Adrenal gland (tissue), 5 donors: ENCODE results near the gene PCNX2.

Experiments
- POLR2A ChIP-seq, 2 donors: fragments of 450-650 bp; IDR thresholded peaks; one replicate each; pipeline ENCODE4 v1.6.1; 2017; ENCODE audit warnings: antibody characterized with exemption in 2 of 2, mild to moderate bottlenecking in 2 of 2, moderate library complexity in 1 of 2
- TF ChIP-seq, protein P1 (sequence below), 6 experiments: fragments of 450-650 bp in 4 of 6; fragments of 200-600 bp in 2 of 6; sonication (generic) in 1 of 6; IDR thresholded peaks; 1 replicate in 5 of 6; 2 replicates in 1 of 6; pipeline versions ENCODE4 v1.5.1 to v1.8.0; 2016 to 2021; ENCODE audit warnings: antibody characterized with exemption in 6 of 6, mild to moderate bottlenecking in 2 of 6, moderate library complexity in 1 of 6
- donor health status: DM: no; HTN: no; CAD: no.

GRCh38 chr1:233245191-233245765, 50.2 kb downstream of the PCNX2 start:
- TF ChIP-seq, protein P1, sequence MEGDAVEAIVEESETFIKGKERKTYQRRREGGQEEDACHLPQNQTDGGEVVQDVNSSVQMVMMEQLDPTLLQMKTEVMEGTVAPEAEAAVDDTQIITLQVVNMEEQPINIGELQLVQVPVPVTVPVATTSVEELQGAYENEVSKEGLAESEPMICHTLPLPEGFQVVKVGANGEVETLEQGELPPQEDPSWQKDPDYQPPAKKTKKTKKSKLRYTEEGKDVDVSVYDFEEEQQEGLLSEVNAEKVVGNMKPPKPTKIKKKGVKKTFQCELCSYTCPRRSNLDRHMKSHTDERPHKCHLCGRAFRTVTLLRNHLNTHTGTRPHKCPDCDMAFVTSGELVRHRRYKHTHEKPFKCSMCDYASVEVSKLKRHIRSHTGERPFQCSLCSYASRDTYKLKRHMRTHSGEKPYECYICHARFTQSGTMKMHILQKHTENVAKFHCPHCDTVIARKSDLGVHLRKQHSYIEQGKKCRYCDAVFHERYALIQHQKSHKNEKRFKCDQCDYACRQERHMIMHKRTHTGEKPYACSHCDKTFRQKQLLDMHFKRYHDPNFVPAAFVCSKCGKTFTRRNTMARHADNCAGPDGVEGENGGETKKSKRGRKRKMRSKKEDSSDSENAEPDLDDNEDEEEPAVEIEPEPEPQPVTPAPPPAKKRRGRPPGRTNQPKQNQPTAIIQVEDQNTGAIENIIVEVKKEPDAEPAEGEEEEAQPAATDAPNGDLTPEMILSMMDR (IDR thresholded peaks at IDR 0.05), result no peak
- TF ChIP-seq POLR2A (IDR thresholded peaks at IDR 0.05), result no peak
